Right lobe of liver (tissue), 6 donors: ENCODE results near the gene ZC3H13. TPM values are rescaled to one million over a fixed set of nuclear protein-coding genes. Genes with fewer than 3 reads are reported as not detected.

Source experiments
- ATAC-seq, 4 donors: fragments of 200-7000 bp; cut with Tn5 transposase; one replicate each; pipeline ENCODE4 v1.9.1; 2020; ENCODE audit warnings: mild to moderate bottlenecking in 4 of 4, moderate library complexity in 4 of 4
- DNase-seq, 3 donors: peaks; one replicate each; pipeline ENCODE4 v3.0.0-alpha.2; 2020
- H3K27ac ChIP-seq, 3 donors: fragments of 200-600 bp; one replicate each; pipeline ENCODE4 v1.8.0; 2022
- H3K27me3 ChIP-seq, 2 donors: fragments of 200-600 bp; one replicate each; pipeline ENCODE4 v1.8.0; 2022
- H3K36me3 ChIP-seq, 4 donors: fragments of 200-600 bp; sonication (generic) in 1 of 4; one replicate each; pipeline versions ENCODE4 v1.5.1 to v1.8.0; 2017 to 2022; ENCODE audit warnings: control low read depth in 1 of 4
- H3K4me1 ChIP-seq, 4 donors: fragments of 200-600 bp; sonication (generic) in 1 of 4; one replicate each; pipeline versions ENCODE4 v1.5.1 to v1.8.0; 2017 to 2022; ENCODE audit warnings: control low read depth in 1 of 4
- H3K4me3 ChIP-seq, 3 donors: fragments of 200-600 bp; one replicate each; pipeline ENCODE4 v1.8.0; 2022
- H3K9me3 ChIP-seq, 4 donors: fragments of 200-600 bp; sonication (generic) in 1 of 4; one replicate each; pipeline versions ENCODE4 v1.5.1 to v1.8.0; 2017 to 2022; ENCODE audit warnings: control low read depth in 1 of 4
- POLR2A ChIP-seq: fragments of 450-650 bp; IDR thresholded peaks from one replicate; pipeline ENCODE4 v1.6.1; 2017; ENCODE audit warnings: antibody characterized with exemption, mild to moderate bottlenecking
- WGBS: methylation state at CpG from one replicate; pipeline ENCODE4 v1.1.6; 2018; ENCODE audit warnings: low coverage, low lambda C conversion rate; ENCODE audit not compliant: insufficient coverage; ENCODE audit errors: missing lambda C conversion rate; 5-methylcytosine and 5-hydroxymethylcytosine counted together
- intact Hi-C, 2 donors: fragments of 100-400 bp; cut with DNase I; formaldehyde crosslinking; loops; one replicate each; pipeline versions ENCODE4 v1.11.2 to v1.14.1; 2022
- total RNA-seq, 6 experiments: library from RNA; depleted of rRNA in 2 of 6; stranded (reverse); fragments of >200 nt in 2 of 6; fragmentation: NEBNext Ultra II Directional in 3 of 6; extraction: Animal tissue kit (Norgen Biotek cat#: 25700) in 3 of 6; gene quantifications; one replicate each; pipeline versions ENCODE4 v1.1.0 to v1.2.4, GENCODE V29; 2016 to 2023
- TF ChIP-seq, protein P1 (sequence below), 4 donors: fragments of 200-600 bp in 3 of 4; fragments of 450-650 bp in 1 of 4; IDR thresholded peaks; one replicate each; pipeline versions ENCODE4 v1.5.1 to v1.8.0; 2016 to 2022; ENCODE audit warnings: antibody characterized with exemption in 4 of 4, mild to moderate bottlenecking in 2 of 4
- donor health status: DM: no; HTN: yes; CAD: no.
- donor health status: DM: no; HTN: no; CAD: no.
- donor health status: DM: no; HTN: no; CAD: no.
- donor health status: DM: no; HTN: yes; CAD: no.
- donor health status: DM: no; HTN: yes; CAD: no.

Gene ZC3H13
- total RNA-seq, 6 experiments from 2014 or later, result 20.3 to 52.8 (median 50.3) TPM

GRCh38 chr13:46006688-46007452, 45.7 kb downstream of the ZC3H13 start:
- 82% methylated on average over 6 of the region's 6 CpGs for WGBS
- H3K27me3 ChIP-seq, result no peaks in the 10 kb centered on the region
- H3K4me1 ChIP-seq, result no peaks in the 10 kb centered on the region
- DNase-seq, result no peak
- no peak overlapping the region for H3K27ac ChIP-seq
- no peaks in the 10 kb centered on the region for H3K9me3 ChIP-seq
- H3K4me3 ChIP-seq, result no peak overlapping the region
- H3K36me3 ChIP-seq, result peaks cover 0 to 62% (median 29%) of the 10 kb centered on the region in 4 donors
- no peak for ATAC-seq
- intact Hi-C loops, result no loop called here
- TF ChIP-seq POLR2A, result no peak
- TF ChIP-seq, protein P1, sequence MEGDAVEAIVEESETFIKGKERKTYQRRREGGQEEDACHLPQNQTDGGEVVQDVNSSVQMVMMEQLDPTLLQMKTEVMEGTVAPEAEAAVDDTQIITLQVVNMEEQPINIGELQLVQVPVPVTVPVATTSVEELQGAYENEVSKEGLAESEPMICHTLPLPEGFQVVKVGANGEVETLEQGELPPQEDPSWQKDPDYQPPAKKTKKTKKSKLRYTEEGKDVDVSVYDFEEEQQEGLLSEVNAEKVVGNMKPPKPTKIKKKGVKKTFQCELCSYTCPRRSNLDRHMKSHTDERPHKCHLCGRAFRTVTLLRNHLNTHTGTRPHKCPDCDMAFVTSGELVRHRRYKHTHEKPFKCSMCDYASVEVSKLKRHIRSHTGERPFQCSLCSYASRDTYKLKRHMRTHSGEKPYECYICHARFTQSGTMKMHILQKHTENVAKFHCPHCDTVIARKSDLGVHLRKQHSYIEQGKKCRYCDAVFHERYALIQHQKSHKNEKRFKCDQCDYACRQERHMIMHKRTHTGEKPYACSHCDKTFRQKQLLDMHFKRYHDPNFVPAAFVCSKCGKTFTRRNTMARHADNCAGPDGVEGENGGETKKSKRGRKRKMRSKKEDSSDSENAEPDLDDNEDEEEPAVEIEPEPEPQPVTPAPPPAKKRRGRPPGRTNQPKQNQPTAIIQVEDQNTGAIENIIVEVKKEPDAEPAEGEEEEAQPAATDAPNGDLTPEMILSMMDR (IDR thresholded peaks at IDR 0.05), result no peak

DNA sequence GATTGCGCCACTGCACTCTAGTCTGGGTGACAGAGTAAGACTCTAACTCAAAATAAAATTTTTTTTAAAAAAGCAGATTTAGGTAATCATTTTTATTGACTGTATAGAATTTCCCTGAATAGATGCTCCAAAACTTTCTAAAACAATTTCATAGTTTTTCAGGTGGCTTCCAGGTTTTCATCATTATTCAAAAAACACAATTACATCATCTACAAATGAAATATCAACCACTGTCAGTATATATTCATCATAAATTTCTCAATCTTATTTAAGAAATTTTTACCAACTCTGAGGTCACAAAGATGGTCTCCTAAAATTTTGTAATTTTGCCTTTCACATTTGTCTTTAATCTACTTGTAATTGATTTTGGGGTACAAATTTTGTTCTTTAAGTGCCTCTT, 48.1 kb downstream of the ZC3H13 start:
- peaks cover 0 to 58% (median 28%) of the 10 kb centered on the region in 4 donors for H3K36me3 ChIP-seq
- ATAC-seq, result no peak

GRCh38 chr13:45996631-45997030, 55.9 kb downstream of the ZC3H13 start:
- WGBS, result 100% methylated on average over 2 of the region's 2 CpGs
- H3K36me3 ChIP-seq, result peaks cover 0 to 27% (median 7%) of the 10 kb centered on the region in 4 donors
- ATAC-seq, result no peak

More for the DNA sequence above, 48.1 kb downstream of the ZC3H13 start:
- TF ChIP-seq POLR2A, result no peak
- TF ChIP-seq, protein P1 (IDR thresholded peaks at IDR 0.05), result no peak
- Histone ChIP-seq H3K27me3 (no peaks in the 10 kb centered on the region), H3K27ac (no peak overlapping the region), H3K4me1 (no peaks in the 10 kb centered on the region), H3K4me3 (no peak overlapping the region), H3K9me3 (no peaks in the 10 kb centered on the region)
- intact Hi-C loops, result no loop called here
- WGBS, result 86% methylated on average over 1 of the region's 1 CpG
- no peak for DNase-seq

DNA sequence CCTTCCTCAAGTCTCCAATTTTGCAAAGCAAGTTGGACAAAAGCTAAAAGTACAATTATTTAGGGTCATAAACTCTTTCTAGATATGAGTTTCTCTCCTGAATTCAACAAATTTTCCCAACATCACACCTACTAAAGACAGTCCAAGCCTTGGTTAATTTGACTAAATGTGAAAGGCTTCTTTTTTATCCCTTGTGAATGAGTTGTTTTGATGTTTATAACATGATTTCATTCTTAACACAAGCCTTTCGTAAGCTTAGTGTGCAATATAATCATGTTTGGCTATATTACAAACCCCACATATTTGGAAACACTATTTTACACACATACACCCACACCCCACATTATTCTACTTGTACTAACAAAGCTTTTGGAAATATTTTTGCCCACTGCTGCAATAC, 57.3 kb downstream of the ZC3H13 start:
- intact Hi-C loops, result no loop called here
- Histone ChIP-seq H3K4me3 (no peak overlapping the region), H3K4me1 (peaks cover 0 to 23% (median 8%) of the 10 kb centered on the region in 4 donors), H3K27ac (no peak overlapping the region), H3K36me3 (peaks cover 0 to 16% (median 0%) of the 10 kb centered on the region in 4 donors), H3K9me3 (no peaks in the 10 kb centered on the region), H3K27me3 (no peaks in the 10 kb centered on the region)
- 71% methylated on average over 1 of the region's 1 CpG for WGBS
- no peak for ATAC-seq
- TF ChIP-seq POLR2A, result no peak
- TF ChIP-seq, protein P1 (IDR thresholded peaks at IDR 0.05), result no peak
- DNase-seq, result no peak

More at GRCh38 chr13:45996631-45997030, 55.9 kb downstream of the ZC3H13 start:
- intact Hi-C loops, result no loop called here
- TF ChIP-seq, protein P1 (IDR thresholded peaks at IDR 0.05), result no peak
- TF ChIP-seq POLR2A, result no peak
- no peak for DNase-seq
- peaks cover 0 to 23% (median 8%) of the 10 kb centered on the region in 4 donors for H3K4me1 ChIP-seq
- H3K27me3 ChIP-seq, result no peaks in the 10 kb centered on the region
- H3K9me3 ChIP-seq, result no peaks in the 10 kb centered on the region
- H3K27ac ChIP-seq, result no peak overlapping the region
- H3K4me3 ChIP-seq, result no peak overlapping the region
